ENCODE results near the gene TNXB.
A peak's percentile ranks its signal among the peaks of the same experiment; 100 is the strongest.

TNXB gene

GRCh38 chr6:32148289-32149091 is 39.4 kb upstream of the TNXB start:
- H4K91ac ChIP-seq (ENCODE audit: low read depth, low read length, poor library complexity), result no peak overlapping the region
- H2BK15ac ChIP-seq (ENCODE audit: low read length), result no peak overlapping the region
- H2BK5ac ChIP-seq (ENCODE audit: low read length), result no peak overlapping the region
- H3K18ac ChIP-seq (ENCODE audit: low read length), result no peak overlapping the region
- H2BK12ac ChIP-seq (ENCODE audit: low read length), result no peak overlapping the region
- H3K27me3 ChIP-seq (ENCODE audit: control insufficient read depth in 3 of 3, insufficient read depth in 3 of 3, low read depth in 1 of 3, low read length in 3 of 3), result peaks cover 0 to 33% (median 0%) of the 10 kb centered on the region in 3 experiments
- H3K36me3 ChIP-seq (replicated peaks in 1 of 2; ENCODE audit: control insufficient read depth in 2 of 2, insufficient read depth in 2 of 2, low read length in 2 of 2), result no peaks in the 10 kb centered on the region
- H3K14ac ChIP-seq (ENCODE audit: low read length), result no peak overlapping the region
- no peak for DNase-seq (ENCODE audit: low spot score)
- H3K23ac ChIP-seq (ENCODE audit: low read depth, low read length, poor library complexity), result no peak overlapping the region
- H3K79me1 ChIP-seq (ENCODE audit: low read depth, low read length), result no peaks in the 10 kb centered on the region
- no peak overlapping the region for H3K9ac ChIP-seq (ENCODE audit: low read depth, low read length, poor library complexity)
- H3K9me3 ChIP-seq (replicated peaks in 1 of 2; ENCODE audit: control insufficient read depth in 2 of 2, insufficient read depth in 1 of 2, low read depth in 1 of 2, low read length in 2 of 2), result no peaks in the 10 kb centered on the region
- H4K8ac ChIP-seq (ENCODE audit: low read depth, low read length), result no peak overlapping the region
- no peak overlapping the region for H2AFZ ChIP-seq (ENCODE audit: low read length)
- H3K27ac ChIP-seq (replicated peaks; ENCODE audit: low read length), result no peak overlapping the region
- H3K4ac ChIP-seq (ENCODE audit: low read length), result no peak overlapping the region
- peak overlapping the region in 1 of 2 donors; percentile 8 for H3K4me3 ChIP-seq (ENCODE audit: low read length in 2 of 2)
- H2AK5ac ChIP-seq (ENCODE audit: low read depth, low read length), result peak overlapping the region; percentile 13
- no CpG with 5 or more reads among the region's 39 CpGs for WGBS, 2 donors (ENCODE audit: extremely low coverage in 2 of 2, insufficient read length in 2 of 2, insufficient replicate concordance in 1 of 2)
- H3K4me1 ChIP-seq (ENCODE audit: control insufficient read depth in 2 of 2, insufficient read depth in 1 of 2, low read depth in 1 of 2, low read length in 2 of 2), result peaks cover 16 to 21% of the 10 kb centered on the region in 2 donors
- peak overlapping the region; percentile 21 for H3K4me2 ChIP-seq (ENCODE audit: insufficient read depth, low read length, poor library complexity, severe bottlenecking)
- no peak overlapping the region for H2BK120ac ChIP-seq (ENCODE audit: low read depth, low read length)

GRCh38 chr6:32147401-32148132 is 38.4 kb upstream of the TNXB start:
- DNase-seq (ENCODE audit: low spot score), result no peak
- no peak overlapping the region for H3K18ac ChIP-seq (ENCODE audit: low read length)
- H3K27ac ChIP-seq (replicated peaks; ENCODE audit: low read length), result no peak overlapping the region
- H3K4me1 ChIP-seq (ENCODE audit: control insufficient read depth in 2 of 2, insufficient read depth in 1 of 2, low read depth in 1 of 2, low read length in 2 of 2), result peaks cover 15 to 16% of the 10 kb centered on the region in 2 donors
- H3K27me3 ChIP-seq (ENCODE audit: control insufficient read depth in 3 of 3, insufficient read depth in 3 of 3, low read depth in 1 of 3, low read length in 3 of 3), result peaks cover 0 to 33% (median 0%) of the 10 kb centered on the region in 3 experiments
- no peak overlapping the region for H2AFZ ChIP-seq (ENCODE audit: low read length)
- H2BK15ac ChIP-seq (ENCODE audit: low read length), result no peak overlapping the region
- WGBS, 2 donors (ENCODE audit: extremely low coverage in 2 of 2, insufficient read length in 2 of 2, insufficient replicate concordance in 1 of 2), result no CpG with 5 or more reads among the region's 4 CpGs
- no peak overlapping the region for H3K4ac ChIP-seq (ENCODE audit: low read length)
- H3K9ac ChIP-seq (ENCODE audit: low read depth, low read length, poor library complexity), result no peak overlapping the region
- H3K14ac ChIP-seq (ENCODE audit: low read length), result no peak overlapping the region
- no peak overlapping the region for H2BK120ac ChIP-seq (ENCODE audit: low read depth, low read length)
- no peak overlapping the region for H3K4me2 ChIP-seq (ENCODE audit: insufficient read depth, low read length, poor library complexity, severe bottlenecking)
- H2BK12ac ChIP-seq (ENCODE audit: low read length), result no peak overlapping the region
- no peaks in the 10 kb centered on the region for H3K79me1 ChIP-seq (ENCODE audit: low read depth, low read length)
- no peak overlapping the region for H2AK5ac ChIP-seq (ENCODE audit: low read depth, low read length)
- H4K91ac ChIP-seq (ENCODE audit: low read depth, low read length, poor library complexity), result no peak overlapping the region
- H3K23ac ChIP-seq (ENCODE audit: low read depth, low read length, poor library complexity), result no peak overlapping the region
- H3K36me3 ChIP-seq (replicated peaks in 1 of 2; ENCODE audit: control insufficient read depth in 2 of 2, insufficient read depth in 2 of 2, low read length in 2 of 2), result no peaks in the 10 kb centered on the region
- no peak overlapping the region for H4K8ac ChIP-seq (ENCODE audit: low read depth, low read length)
- H2BK5ac ChIP-seq (ENCODE audit: low read length), result no peak overlapping the region
- H3K9me3 ChIP-seq (replicated peaks in 1 of 2; ENCODE audit: control insufficient read depth in 2 of 2, insufficient read depth in 1 of 2, low read depth in 1 of 2, low read length in 2 of 2), result no peaks in the 10 kb centered on the region
- no peak overlapping the region for H3K4me3 ChIP-seq (ENCODE audit: low read length in 2 of 2)

GRCh38 chr6:32146687-32147086 is 37.5 kb upstream of the TNXB start:
- H4K91ac ChIP-seq (ENCODE audit: low read depth, low read length, poor library complexity), result no peak overlapping the region
- no CpG with 5 or more reads among the region's 4 CpGs for WGBS, 2 donors (ENCODE audit: extremely low coverage in 2 of 2, insufficient read length in 2 of 2, insufficient replicate concordance in 1 of 2)
- no peak overlapping the region for H2BK15ac ChIP-seq (ENCODE audit: low read length)
- no peak overlapping the region for H3K14ac ChIP-seq (ENCODE audit: low read length)
- H2BK120ac ChIP-seq (ENCODE audit: low read depth, low read length), result no peak overlapping the region
- H3K27ac ChIP-seq (replicated peaks; ENCODE audit: low read length), result no peak overlapping the region
- H3K18ac ChIP-seq (ENCODE audit: low read length), result no peak overlapping the region
- peaks cover 8 to 10% of the 10 kb centered on the region in 2 donors for H3K4me1 ChIP-seq (ENCODE audit: control insufficient read depth in 2 of 2, insufficient read depth in 1 of 2, low read depth in 1 of 2, low read length in 2 of 2)
- no peak overlapping the region for H3K9ac ChIP-seq (ENCODE audit: low read depth, low read length, poor library complexity)
- H2BK12ac ChIP-seq (ENCODE audit: low read length), result no peak overlapping the region
- H3K4me3 ChIP-seq (ENCODE audit: low read length in 2 of 2), result no peak overlapping the region
- H4K8ac ChIP-seq (ENCODE audit: low read depth, low read length), result no peak overlapping the region
- no peaks in the 10 kb centered on the region for H3K79me1 ChIP-seq (ENCODE audit: low read depth, low read length)
- no peak overlapping the region for H3K23ac ChIP-seq (ENCODE audit: low read depth, low read length, poor library complexity)
- H2AFZ ChIP-seq (ENCODE audit: low read length), result peak overlapping the region; percentile 56
- no peaks in the 10 kb centered on the region for H3K9me3 ChIP-seq (replicated peaks in 1 of 2; ENCODE audit: control insufficient read depth in 2 of 2, insufficient read depth in 1 of 2, low read depth in 1 of 2, low read length in 2 of 2)
- H2BK5ac ChIP-seq (ENCODE audit: low read length), result no peak overlapping the region
- H3K27me3 ChIP-seq (ENCODE audit: control insufficient read depth in 3 of 3, insufficient read depth in 3 of 3, low read depth in 1 of 3, low read length in 3 of 3), result peaks cover 0 to 26% (median 7%) of the 10 kb centered on the region in 3 experiments
- no peaks in the 10 kb centered on the region for H3K36me3 ChIP-seq (replicated peaks in 1 of 2; ENCODE audit: control insufficient read depth in 2 of 2, insufficient read depth in 2 of 2, low read length in 2 of 2)
- no peak overlapping the region for H2AK5ac ChIP-seq (ENCODE audit: low read depth, low read length)
- no peak overlapping the region for H3K4ac ChIP-seq (ENCODE audit: low read length)
- no peak for DNase-seq (ENCODE audit: low spot score)
- H3K4me2 ChIP-seq (ENCODE audit: insufficient read depth, low read length, poor library complexity, severe bottlenecking), result no peak overlapping the region

GRCh38 chr6:32146287-32146686 is 37.1 kb upstream of the TNXB start:
- Histone ChIP-seq H2BK15ac (ENCODE audit: low read length) (no peak overlapping the region), H3K27me3 (ENCODE audit: control insufficient read depth in 3 of 3, insufficient read depth in 3 of 3, low read depth in 1 of 3, low read length in 3 of 3) (peaks cover 0 to 24% (median 10%) of the 10 kb centered on the region in 3 experiments), H3K14ac (ENCODE audit: low read length) (no peak overlapping the region), H3K27ac (replicated peaks; ENCODE audit: low read length) (no peak overlapping the region), H2BK12ac (ENCODE audit: low read length) (no peak overlapping the region), H2BK5ac (ENCODE audit: low read length) (no peak overlapping the region), H4K91ac (ENCODE audit: low read depth, low read length, poor library complexity) (no peak overlapping the region), H3K23ac (ENCODE audit: low read depth, low read length, poor library complexity) (no peak overlapping the region), H2BK120ac (ENCODE audit: low read depth, low read length) (no peak overlapping the region), H2AFZ (ENCODE audit: low read length) (peak overlapping the region; percentile 56), H3K18ac (ENCODE audit: low read length) (no peak overlapping the region), H3K4me1 (ENCODE audit: control insufficient read depth in 2 of 2, insufficient read depth in 1 of 2, low read depth in 1 of 2, low read length in 2 of 2) (peaks cover 8% of the 10 kb centered on the region in 2 donors), H4K8ac (ENCODE audit: low read depth, low read length) (no peak overlapping the region), H3K4me3 (ENCODE audit: low read length in 2 of 2) (no peak overlapping the region), H2AK5ac (ENCODE audit: low read depth, low read length) (no peak overlapping the region), H3K9ac (ENCODE audit: low read depth, low read length, poor library complexity) (no peak overlapping the region), H3K36me3 (replicated peaks in 1 of 2; ENCODE audit: control insufficient read depth in 2 of 2, insufficient read depth in 2 of 2, low read length in 2 of 2) (no peaks in the 10 kb centered on the region), H3K79me1 (ENCODE audit: low read depth, low read length) (no peaks in the 10 kb centered on the region), H3K4ac (ENCODE audit: low read length) (no peak overlapping the region), H3K4me2 (ENCODE audit: insufficient read depth, low read length, poor library complexity, severe bottlenecking) (no peak overlapping the region), H3K9me3 (replicated peaks in 1 of 2; ENCODE audit: control insufficient read depth in 2 of 2, insufficient read depth in 1 of 2, low read depth in 1 of 2, low read length in 2 of 2) (no peaks in the 10 kb centered on the region)
- no CpG with 5 or more reads among the region's 1 CpG for WGBS, 2 donors (ENCODE audit: extremely low coverage in 2 of 2, insufficient read length in 2 of 2, insufficient replicate concordance in 1 of 2)
- DNase-seq (ENCODE audit: low spot score), result no peak

All from neuronal stem cell (in vitro differentiated cells).